ENCODE results near the gene SRGAP3. TPM values are rescaled to one million over a fixed set of nuclear protein-coding genes. Genes with fewer than 3 reads are reported as not detected.

The SRGAP3 gene
- total RNA-seq, 2 experiments from 2014 or later, result 1.2 to 1.3 TPM

GRCh38 chr3:9147215-9147895 lies 102.1 kb downstream of the SRGAP3 start:
- no peak overlapping the region for H3K27ac Mint-ChIP-seq
- ChIA-PET POLR2A (no interaction called here), CTCF (no interaction called here)
- peaks cover 20% of the 10 kb centered on the region for H3K9me3 Mint-ChIP-seq
- H3K27me3 Mint-ChIP-seq, result peaks cover 10% of the 10 kb centered on the region
- H3K36me3 Mint-ChIP-seq (ENCODE audit: low read depth), result peaks cover 4% of the 10 kb centered on the region
- no peak overlapping the region for H3K4me3 Mint-ChIP-seq
- peaks cover 2% of the 10 kb centered on the region for H3K4me1 Mint-ChIP-seq
- no peak for DNase-seq

- DNase-seq, result no peak
- H3K27me3 Mint-ChIP-seq, result peaks cover 10% of the 10 kb centered on the region
- CTCF ChIA-PET, result no interaction called here
- H3K27ac Mint-ChIP-seq, result no peak overlapping the region
- peaks cover 2% of the 10 kb centered on the region for H3K4me1 Mint-ChIP-seq
- POLR2A ChIA-PET, result no interaction called here
- peaks cover 18% of the 10 kb centered on the region for H3K9me3 Mint-ChIP-seq
- no peak overlapping the region for H3K4me3 Mint-ChIP-seq
- peaks cover 4% of the 10 kb centered on the region for H3K36me3 Mint-ChIP-seq (ENCODE audit: low read depth)
These were observed 102.9 kb downstream of the SRGAP3 start for GRCh38 chr3:9146367-9147071.

- H3K4me1 Mint-ChIP-seq, result peaks cover 2% of the 10 kb centered on the region
- CTCF ChIA-PET, result no interaction called here
- peaks cover 4% of the 10 kb centered on the region for H3K9me3 Mint-ChIP-seq
These were observed 106.3 kb downstream of the SRGAP3 start for GRCh38 chr3:9143184-9143583.

GRCh38 chr3:9142362-9142761 lies 107.1 kb downstream of the SRGAP3 start:
- no peak overlapping the region for H3K27ac Mint-ChIP-seq
- peaks cover 2% of the 10 kb centered on the region for H3K4me1 Mint-ChIP-seq
- H3K36me3 Mint-ChIP-seq (ENCODE audit: low read depth), result no peaks in the 10 kb centered on the region
- DNase-seq, result no peak
- no peak overlapping the region for H3K4me3 Mint-ChIP-seq
- H3K27me3 Mint-ChIP-seq, result peaks cover 21% of the 10 kb centered on the region
- ChIA-PET POLR2A (no interaction called here), CTCF (no interaction called here)
- H3K9me3 Mint-ChIP-seq, result peaks cover 4% of the 10 kb centered on the region

More at GRCh38 chr3:9143184-9143583, 106.3 kb downstream of the SRGAP3 start:
- Mint-ChIP-seq H3K27ac (no peak overlapping the region), H3K36me3 (ENCODE audit: low read depth) (no peaks in the 10 kb centered on the region), H3K27me3 (peaks cover 18% of the 10 kb centered on the region), H3K4me3 (no peak overlapping the region)
- no peak for DNase-seq
- POLR2A ChIA-PET, result no interaction called here

- H3K27ac Mint-ChIP-seq, result no peak overlapping the region
- H3K4me1 Mint-ChIP-seq, result peaks cover 2% of the 10 kb centered on the region
- CTCF ChIA-PET, result no interaction called here
- H3K9me3 Mint-ChIP-seq, result peaks cover 4% of the 10 kb centered on the region
- DNase-seq, result no peak
- H3K27me3 Mint-ChIP-seq, result peaks cover 26% of the 10 kb centered on the region
- POLR2A ChIA-PET, result no interaction called here
- H3K4me3 Mint-ChIP-seq, result no peak overlapping the region
- H3K36me3 Mint-ChIP-seq (ENCODE audit: low read depth), result no peaks in the 10 kb centered on the region
These were observed 107.5 kb downstream of the SRGAP3 start for GRCh38 chr3:9141928-9142289.

- DNase-seq, result no peak
These were observed 110.1 kb downstream of the SRGAP3 start for GRCh38 chr3:9139366-9139765.

GRCh38 chr3:9137676-9138075 lies 111.8 kb downstream of the SRGAP3 start:
- Mint-ChIP-seq H3K27me3 (peaks cover 36% of the 10 kb centered on the region), H3K9me3 (no peaks in the 10 kb centered on the region), H3K4me1 (no peaks in the 10 kb centered on the region), H3K36me3 (ENCODE audit: low read depth) (no peaks in the 10 kb centered on the region), H3K4me3 (no peak overlapping the region), H3K27ac (no peak overlapping the region)
- no peak for DNase-seq
- CTCF ChIA-PET, result no interaction called here
- POLR2A ChIA-PET, result no interaction called here

More at GRCh38 chr3:9139366-9139765, 110.1 kb downstream of the SRGAP3 start:
- Mint-ChIP-seq H3K36me3 (ENCODE audit: low read depth) (no peaks in the 10 kb centered on the region), H3K9me3 (no peaks in the 10 kb centered on the region), H3K4me3 (no peak overlapping the region), H3K27ac (no peak overlapping the region), H3K27me3 (peaks cover 36% of the 10 kb centered on the region), H3K4me1 (no peaks in the 10 kb centered on the region)
- CTCF ChIA-PET, result no interaction called here
- POLR2A ChIA-PET, result no interaction called here

GRCh38 chr3:9136746-9137465 lies 112.5 kb downstream of the SRGAP3 start:
- no peak overlapping the region for H3K4me3 Mint-ChIP-seq
- H3K9me3 Mint-ChIP-seq, result no peaks in the 10 kb centered on the region
- ChIA-PET CTCF (no interaction called here), POLR2A (no interaction called here)
- peaks cover 38% of the 10 kb centered on the region for H3K27me3 Mint-ChIP-seq
- no peak for DNase-seq
- H3K27ac Mint-ChIP-seq, result no peak overlapping the region
- H3K36me3 Mint-ChIP-seq (ENCODE audit: low read depth), result no peaks in the 10 kb centered on the region
- H3K4me1 Mint-ChIP-seq, result no peaks in the 10 kb centered on the region

GRCh38 chr3:9135930-9136525 lies 113.4 kb downstream of the SRGAP3 start:
- POLR2A ChIA-PET, result no interaction called here
- no peaks in the 10 kb centered on the region for H3K4me1 Mint-ChIP-seq
- no peak overlapping the region for H3K27ac Mint-ChIP-seq
- no peak for DNase-seq
- peaks cover 42% of the 10 kb centered on the region for H3K27me3 Mint-ChIP-seq
- CTCF ChIA-PET, result no interaction called here
- no peak overlapping the region for H3K4me3 Mint-ChIP-seq
- H3K36me3 Mint-ChIP-seq (ENCODE audit: low read depth), result no peaks in the 10 kb centered on the region
- no peaks in the 10 kb centered on the region for H3K9me3 Mint-ChIP-seq

- H3K27me3 Mint-ChIP-seq, result peaks cover 42% of the 10 kb centered on the region
These were observed 113.9 kb downstream of the SRGAP3 start for GRCh38 chr3:9135526-9135925.

GRCh38 chr3:9133656-9134055 lies 115.8 kb downstream of the SRGAP3 start:
- Mint-ChIP-seq H3K27ac (no peak overlapping the region), H3K27me3 (peaks cover 36% of the 10 kb centered on the region), H3K4me3 (no peak overlapping the region), H3K4me1 (no peaks in the 10 kb centered on the region), H3K36me3 (ENCODE audit: low read depth) (no peaks in the 10 kb centered on the region), H3K9me3 (no peaks in the 10 kb centered on the region)
- DNase-seq, result no peak
- CTCF ChIA-PET, result no interaction called here
- POLR2A ChIA-PET, result no interaction called here

More at GRCh38 chr3:9135526-9135925, 113.9 kb downstream of the SRGAP3 start:
- no peak for DNase-seq
- no peak overlapping the region for H3K4me3 Mint-ChIP-seq
- no peaks in the 10 kb centered on the region for H3K36me3 Mint-ChIP-seq (ENCODE audit: low read depth)
- ChIA-PET POLR2A (no interaction called here), CTCF (no interaction called here)
- no peak overlapping the region for H3K27ac Mint-ChIP-seq
- H3K4me1 Mint-ChIP-seq, result no peaks in the 10 kb centered on the region
- no peaks in the 10 kb centered on the region for H3K9me3 Mint-ChIP-seq

GRCh38 chr3:9130345-9131305 lies 118.8 kb downstream of the SRGAP3 start:
- Mint-ChIP-seq H3K27ac (no peak overlapping the region), H3K4me3 (no peak overlapping the region), H3K9me3 (no peaks in the 10 kb centered on the region), H3K4me1 (no peaks in the 10 kb centered on the region), H3K36me3 (ENCODE audit: low read depth) (no peaks in the 10 kb centered on the region), H3K27me3 (peaks cover 18% of the 10 kb centered on the region)
- POLR2A ChIA-PET, result no interaction called here
- DNase-seq, result no peak
- CTCF ChIA-PET, result no interaction called here
